ENCODE data around the gene RSRP1.
"Not testable (repeated sequence)": the region's sequence is repeated elsewhere in the genome, so short reads cannot be mapped to it uniquely, and the experiment has no call there.

RSRP1 gene, protein sequence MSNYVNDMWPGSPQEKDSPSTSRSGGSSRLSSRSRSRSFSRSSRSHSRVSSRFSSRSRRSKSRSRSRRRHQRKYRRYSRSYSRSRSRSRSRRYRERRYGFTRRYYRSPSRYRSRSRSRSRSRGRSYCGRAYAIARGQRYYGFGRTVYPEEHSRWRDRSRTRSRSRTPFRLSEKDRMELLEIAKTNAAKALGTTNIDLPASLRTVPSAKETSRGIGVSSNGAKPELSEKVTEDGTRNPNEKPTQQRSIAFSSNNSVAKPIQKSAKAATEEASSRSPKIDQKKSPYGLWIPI

DNA sequence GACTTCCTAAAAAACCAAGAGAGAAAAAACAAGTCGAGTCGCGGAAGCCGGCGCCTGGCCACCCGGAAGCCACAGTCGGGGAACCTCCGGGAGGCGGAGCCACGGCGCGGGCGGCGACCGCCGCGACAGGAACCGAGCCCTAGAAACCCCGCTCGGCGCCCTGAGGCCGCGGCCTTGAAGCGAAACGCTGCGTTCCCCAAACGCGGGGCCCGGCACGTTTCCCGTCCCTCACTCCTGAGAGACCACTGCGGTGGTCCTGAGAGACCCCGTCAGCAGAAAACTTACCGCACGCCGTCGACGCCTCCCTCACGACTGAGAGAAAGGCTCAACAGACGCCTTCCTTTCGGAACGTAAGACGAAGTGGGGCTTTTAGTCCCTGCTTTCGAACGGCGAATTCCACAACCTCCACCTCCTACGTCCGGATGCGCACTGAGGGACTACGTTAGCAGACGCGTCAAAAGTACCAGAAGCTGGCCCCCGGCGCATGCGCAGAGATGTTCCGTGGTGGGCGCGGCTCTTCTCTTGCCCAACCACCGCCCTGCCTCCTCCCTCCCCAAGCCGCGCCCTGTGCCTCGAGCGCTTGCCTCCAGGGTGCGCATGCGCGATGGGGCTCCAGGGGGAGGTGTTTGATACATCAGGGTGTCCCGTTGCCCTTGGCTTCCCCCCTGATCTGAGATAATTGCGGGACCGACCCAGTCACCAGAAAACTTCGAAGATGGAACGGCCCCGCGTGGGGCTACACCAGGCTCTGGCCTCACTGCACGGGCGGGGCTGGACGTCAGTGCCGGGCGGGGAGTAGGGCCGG lies at the start of gene RSRP1:
TSS of gene RSRP1 (minus strand) at position 431 of the 805 bp plus-strand sequence. CDS start 491 bp downstream, outside the sequence.
- DNase-seq: peak; percentile 99 to 100

DNA sequence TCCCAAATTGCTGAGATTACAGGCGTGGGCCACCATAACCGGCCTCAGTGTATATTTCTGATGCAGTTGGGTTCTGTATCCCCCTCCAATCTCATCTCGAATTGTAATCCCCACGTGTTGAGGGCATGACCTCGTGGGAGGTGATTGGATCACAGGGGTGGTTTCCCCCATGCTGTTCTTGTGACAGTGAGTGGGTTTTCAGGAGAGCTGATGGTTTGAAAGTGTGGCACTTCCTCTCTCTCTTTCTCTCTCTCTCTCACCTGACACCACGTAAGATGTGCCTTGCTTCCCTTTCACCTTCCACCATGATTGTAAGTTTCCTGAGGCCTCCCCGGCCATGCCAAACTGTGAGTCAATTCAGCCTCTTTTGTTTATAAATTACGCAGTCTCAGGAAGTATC lies 49.2 kb upstream of the RSRP1 start:
- not testable (repeated sequence) for DNase-seq

GRCh38 chr1:25294889-25295826 lies 47.9 kb upstream of the RSRP1 start:
- DNase-seq: not testable (repeated sequence)

- not testable (repeated sequence) for DNase-seq
These were observed 46.2 kb upstream of the RSRP1 start for GRCh38 chr1:25293426-25293825.

DNA sequence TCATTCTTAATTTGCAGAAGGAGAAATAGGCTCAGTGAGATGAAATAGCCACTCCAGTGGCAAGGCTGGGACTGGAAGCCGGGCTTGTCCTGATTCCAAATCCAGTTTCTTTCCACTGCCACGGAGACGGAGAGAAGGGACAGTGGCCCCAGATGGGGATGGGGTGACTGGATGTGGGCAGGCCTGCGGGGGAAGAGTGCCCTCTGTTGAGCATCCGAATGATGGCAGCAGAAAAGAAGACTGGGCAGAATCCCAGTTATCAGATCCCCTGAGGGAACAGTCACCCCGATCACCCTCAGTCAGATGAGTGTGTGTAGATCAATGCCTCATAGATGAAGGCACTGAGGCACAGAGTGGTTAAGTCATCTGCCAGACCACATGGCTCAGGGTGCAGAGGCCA lies 42.8 kb upstream of the RSRP1 start:
- peak in 1 of 2 donors; percentile 8 for DNase-seq

DNA sequence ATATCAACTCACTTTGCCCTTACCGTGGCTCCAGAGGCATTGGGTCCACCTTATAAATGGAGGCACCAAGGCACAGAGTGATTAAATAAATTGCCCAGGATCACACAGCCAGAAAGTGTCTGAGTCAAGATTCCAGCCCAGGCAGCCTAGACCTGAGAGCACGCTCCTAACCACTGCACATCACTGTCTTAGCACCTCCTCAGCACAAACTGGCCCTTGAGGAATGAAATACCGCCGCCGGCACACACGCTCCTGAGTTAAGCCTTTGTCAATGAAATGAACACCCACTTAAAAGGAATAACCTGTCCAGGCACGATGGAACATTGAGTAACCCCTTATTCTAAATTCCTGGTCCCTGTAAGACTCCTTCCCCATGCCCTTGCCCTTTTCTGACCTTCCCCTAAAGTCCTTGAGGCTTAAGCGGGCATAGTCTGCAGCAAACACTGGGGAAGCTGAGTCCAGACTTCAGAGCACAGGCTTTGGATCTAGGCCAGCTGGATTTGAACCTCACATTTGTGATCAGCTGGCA lies 41.4 kb upstream of the RSRP1 start:
- DNase-seq: not testable (repeated sequence)

GRCh38 chr1:25287164-25287563 lies 39.9 kb upstream of the RSRP1 start:
- not testable (repeated sequence) for DNase-seq

- DNase-seq: not testable (repeated sequence)
These were observed 38.6 kb upstream of the RSRP1 start for GRCh38 chr1:25285862-25286261.

GRCh38 chr1:25279693-25280111 lies 32.4 kb upstream of the RSRP1 start:
- not testable (repeated sequence) for DNase-seq

DNA sequence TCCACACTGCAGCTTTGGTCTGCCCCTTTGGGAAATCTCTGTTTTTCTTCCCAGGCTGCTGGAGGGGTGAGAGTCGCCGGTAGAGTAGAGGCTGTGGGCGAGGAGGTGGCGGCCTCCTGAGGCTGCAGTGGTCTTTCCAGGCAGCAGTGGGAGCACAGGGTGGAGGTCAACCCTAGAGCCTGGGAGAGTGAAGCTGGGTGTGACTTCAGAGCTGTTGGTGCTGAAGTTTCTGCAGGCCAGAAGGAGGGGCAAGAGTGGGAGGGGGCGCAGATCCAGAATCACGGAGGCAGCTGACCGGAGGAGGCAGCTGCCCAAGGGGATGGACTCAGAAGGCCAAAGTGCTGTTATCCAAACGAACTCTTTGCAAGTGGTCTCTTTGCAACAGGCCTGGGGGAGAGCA lies 31.5 kb upstream of the RSRP1 start:
- not testable (repeated sequence) for DNase-seq

GRCh38 chr1:25278358-25278757 lies 31.1 kb upstream of the RSRP1 start:
- DNase-seq: not testable (repeated sequence)

DNA sequence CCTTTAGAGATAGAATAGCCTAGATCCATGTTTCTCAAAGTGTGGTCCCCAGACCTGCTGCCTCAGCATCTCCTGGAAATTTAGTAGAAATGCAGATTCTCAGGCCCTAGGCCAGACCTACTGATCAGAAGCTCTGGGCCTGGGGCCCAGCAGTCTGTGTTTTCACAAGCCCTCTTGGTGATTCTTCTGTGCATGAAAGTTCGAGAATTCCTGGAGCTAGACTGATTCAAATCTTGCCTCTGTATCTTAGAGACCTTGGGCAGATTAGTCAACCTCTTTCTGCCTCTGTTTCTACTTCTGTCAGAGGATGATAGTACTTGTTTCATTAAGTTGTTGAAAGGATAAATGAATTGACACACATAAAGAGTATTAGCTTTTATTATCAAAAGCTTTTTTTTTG lies 30.0 kb upstream of the RSRP1 start:
- DNase-seq: not testable (repeated sequence)

DNA sequence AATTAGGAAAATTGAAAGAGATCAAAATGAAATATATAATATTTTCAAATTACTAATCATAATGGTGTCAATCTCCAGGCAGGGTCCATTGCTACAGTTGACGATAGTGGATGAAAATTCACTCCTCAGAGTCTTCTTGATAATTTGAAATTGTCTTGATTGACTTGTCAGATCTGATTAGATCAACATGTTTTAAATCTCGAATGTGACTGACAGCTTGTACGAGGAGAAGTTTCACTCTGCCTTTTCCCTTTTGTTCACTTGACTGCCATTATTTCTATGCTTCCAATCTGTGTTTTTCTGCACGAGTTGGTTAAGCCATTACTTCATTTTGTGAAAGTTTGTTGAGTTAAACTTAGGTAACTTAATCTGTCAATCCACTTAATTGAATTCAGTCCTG lies 28.4 kb upstream of the RSRP1 start:
- DNase-seq: not testable (repeated sequence)

DNA sequence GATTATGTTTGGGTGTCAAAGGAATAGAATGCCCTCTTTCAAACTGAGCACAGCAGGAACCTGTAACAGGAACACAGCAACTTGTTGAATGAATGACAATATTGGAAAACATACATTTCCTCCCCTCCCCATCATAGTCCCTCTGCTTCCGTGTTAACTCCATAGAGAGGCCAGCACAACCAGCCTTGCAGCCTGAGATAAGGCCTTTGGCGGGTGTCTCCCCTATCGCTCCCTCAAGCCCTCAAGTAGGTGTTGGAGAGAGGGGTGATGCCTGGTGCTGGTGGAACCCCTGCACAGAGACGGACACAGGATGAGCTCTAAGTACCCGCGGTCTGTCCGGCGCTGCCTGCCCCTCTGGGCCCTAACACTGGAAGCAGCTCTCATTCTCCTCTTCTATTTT lies 25.0 kb upstream of the RSRP1 start, which contains the start of gene RHD:
TSS of gene RHD (plus strand) at position 272 of the 400 bp plus-strand sequence. CDS start at position 311, 39 bp downstream.
- DNase-seq: not testable (repeated sequence)

DNA sequence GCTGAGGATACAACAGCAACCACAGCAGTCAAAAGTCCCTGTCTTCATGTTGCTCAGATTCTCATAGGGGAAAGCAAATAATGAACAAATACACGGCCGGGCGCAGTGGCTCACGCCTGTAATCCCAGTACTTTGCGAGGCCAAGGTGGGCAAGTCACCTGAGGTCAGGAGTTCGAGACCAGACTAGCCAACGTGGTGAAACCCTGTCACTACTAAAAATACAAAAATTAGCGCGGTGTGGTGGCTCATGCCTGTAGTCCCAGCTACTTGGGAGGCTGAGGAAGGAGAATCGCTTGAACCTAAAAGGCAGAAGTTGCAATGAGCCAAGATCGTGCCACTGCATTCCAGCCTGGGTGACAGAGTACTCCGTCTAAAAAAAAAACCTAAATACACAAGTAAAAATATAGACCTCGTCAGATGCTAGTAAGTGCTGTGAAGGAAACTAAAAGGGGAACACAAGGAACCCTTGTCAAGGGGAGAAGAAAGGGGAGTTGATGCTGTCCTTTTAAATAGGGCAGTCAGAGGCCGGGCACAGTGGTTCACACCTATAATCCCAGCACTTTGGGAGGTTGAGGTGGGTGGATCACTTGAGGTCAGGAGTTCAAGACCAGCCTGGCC lies 21.0 kb upstream of the RSRP1 start:
- DNase-seq: not testable (repeated sequence)

DNA sequence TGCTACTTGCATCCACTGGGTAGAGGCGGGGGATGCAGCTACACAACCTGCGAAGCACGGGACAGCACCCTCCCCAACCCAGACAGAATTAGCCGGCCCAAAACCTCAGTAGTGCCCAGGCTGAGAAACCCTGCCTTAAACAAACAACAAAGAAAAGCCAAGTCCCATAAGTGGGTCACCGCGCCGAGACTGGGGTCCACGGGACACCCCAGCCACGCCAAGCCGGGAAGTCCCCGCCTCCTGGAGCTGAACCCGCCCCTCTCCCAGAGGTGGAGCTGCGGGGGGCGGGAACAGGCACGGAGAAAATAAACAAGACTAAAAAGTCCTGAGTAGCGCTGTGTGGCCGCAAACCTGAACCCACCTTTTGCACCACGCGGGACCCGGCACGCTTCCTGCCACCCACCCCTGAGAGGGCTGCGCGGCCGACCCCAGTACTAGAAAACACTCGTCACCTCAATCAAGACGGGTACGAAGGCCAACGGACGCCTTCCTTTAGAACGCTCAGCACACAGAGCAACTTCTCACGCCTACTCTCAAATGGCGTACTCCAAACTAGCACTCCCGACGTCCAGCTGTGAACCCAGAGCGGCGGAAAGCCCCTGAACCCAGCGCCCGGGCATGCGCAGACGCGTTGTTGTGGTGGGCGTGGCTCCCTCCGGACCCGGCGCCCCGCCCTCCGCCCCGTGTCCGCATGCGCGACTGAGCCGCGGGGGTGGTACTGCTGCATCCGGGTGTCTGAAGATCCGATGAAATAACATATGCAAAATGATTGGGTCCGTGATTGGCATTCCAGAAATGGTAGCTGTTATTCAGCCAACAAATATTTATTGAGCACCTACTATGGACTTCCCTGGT lies 20.3 kb upstream of the RSRP1 start:
- DNase-seq: peak; percentile 83 to 91

GRCh38 chr1:25266554-25267287 lies 19.5 kb upstream of the RSRP1 start:
- DNase-seq: peak in 1 of 2 donors; percentile 38

- DNase-seq: not testable (repeated sequence)
These were observed 13.1 kb upstream of the RSRP1 start for GRCh38 chr1:25260336-25260735.

- DNase-seq: not testable (repeated sequence)
These were observed 12.6 kb upstream of the RSRP1 start for GRCh38 chr1:25259813-25260212.

DNA sequence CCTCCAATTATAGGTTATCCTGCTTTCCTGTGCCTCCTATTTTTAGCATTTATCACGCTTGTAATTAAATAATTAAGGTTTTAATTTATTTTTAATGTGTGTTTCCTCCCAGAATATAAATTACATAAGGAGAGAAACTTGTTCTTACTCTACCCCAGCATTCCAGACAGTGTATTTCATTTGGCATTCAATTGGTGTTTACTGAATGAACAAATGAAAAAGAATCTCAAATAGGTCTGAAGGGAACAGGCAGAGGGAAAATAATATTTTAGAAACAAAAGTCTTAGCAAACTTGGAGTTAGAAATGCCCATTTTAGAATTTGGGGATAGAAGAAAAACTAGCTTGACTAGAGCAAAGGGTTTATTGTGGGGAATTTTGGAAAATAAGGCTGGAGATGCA lies 9.9 kb upstream of the RSRP1 start:
- DNase-seq: no peak
